GM10266 (cell line): ENCODE data around the gene HS3ST5.

Experiments
- DNase-seq: peaks from one replicate; pipeline ENCODE4 v3.0.0; 2012; ENCODE audit errors: extremely low spot score
- TF ChIP-seq, protein P1 (sequence below): IDR thresholded peaks from 2 replicates; pipeline ENCODE4 v1.5.1; 2012; ENCODE audit warnings: mild to moderate bottlenecking, low read depth; ENCODE audit not compliant: control insufficient read depth, insufficient read depth; ENCODE audit errors: missing control alignments

The HS3ST5 gene

DNA sequence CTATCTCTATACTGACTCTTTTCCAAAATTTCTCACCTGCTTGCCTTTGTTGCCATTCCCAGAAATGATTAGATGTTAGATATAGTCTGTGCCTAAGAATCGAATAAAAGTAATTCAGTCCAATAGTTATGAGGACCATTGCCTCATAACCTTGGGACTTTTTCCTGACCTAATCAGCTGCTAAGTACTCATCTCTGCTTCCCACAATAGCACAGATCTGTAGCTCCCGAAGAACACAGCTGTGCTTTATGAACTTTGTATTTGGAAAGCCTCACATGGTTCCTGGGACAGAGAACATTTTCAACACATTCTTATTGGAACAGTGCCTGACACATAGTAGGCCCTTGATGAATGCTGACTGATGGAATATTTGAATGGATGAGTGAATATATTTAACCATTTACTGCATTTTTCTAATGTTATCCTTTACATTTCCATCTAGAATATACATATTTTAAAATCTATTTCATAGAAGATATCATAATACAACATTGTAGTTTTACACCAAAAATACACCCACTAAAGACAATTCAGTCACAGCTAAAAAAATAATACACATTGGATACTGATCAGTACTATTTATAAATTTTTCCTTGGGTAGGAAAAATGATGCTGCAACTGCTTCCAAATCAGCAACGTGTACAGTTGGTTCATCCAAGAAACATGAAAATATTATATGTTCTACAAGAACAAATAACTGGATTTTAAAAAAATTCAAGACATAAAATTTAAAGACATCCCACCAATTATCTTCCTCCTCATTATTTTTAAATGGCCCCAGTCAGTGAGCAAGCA lies 53.9 kb downstream of the HS3ST5 start:
- DNase-seq, result no peak
- TF ChIP-seq, protein P1, sequence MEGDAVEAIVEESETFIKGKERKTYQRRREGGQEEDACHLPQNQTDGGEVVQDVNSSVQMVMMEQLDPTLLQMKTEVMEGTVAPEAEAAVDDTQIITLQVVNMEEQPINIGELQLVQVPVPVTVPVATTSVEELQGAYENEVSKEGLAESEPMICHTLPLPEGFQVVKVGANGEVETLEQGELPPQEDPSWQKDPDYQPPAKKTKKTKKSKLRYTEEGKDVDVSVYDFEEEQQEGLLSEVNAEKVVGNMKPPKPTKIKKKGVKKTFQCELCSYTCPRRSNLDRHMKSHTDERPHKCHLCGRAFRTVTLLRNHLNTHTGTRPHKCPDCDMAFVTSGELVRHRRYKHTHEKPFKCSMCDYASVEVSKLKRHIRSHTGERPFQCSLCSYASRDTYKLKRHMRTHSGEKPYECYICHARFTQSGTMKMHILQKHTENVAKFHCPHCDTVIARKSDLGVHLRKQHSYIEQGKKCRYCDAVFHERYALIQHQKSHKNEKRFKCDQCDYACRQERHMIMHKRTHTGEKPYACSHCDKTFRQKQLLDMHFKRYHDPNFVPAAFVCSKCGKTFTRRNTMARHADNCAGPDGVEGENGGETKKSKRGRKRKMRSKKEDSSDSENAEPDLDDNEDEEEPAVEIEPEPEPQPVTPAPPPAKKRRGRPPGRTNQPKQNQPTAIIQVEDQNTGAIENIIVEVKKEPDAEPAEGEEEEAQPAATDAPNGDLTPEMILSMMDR, result no peak

DNA sequence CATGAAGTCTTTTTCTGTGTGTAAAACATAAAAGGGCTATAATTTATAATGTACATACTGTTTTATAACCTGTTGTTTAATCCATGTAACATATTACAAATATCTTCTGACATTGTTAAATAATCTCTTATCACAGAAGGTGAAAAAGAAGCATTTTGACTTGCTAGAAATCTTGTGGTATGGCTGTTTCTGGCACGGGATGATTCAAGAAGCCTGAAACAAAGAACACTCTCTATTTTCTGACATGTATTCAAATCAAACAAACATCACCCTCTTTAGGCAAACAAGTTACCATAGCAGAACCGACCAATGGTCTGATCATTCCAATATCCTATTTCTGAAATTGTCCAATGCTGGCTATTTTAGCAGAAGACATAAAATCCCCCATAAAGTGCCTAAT lies 55.4 kb downstream of the HS3ST5 start:
- no peak for DNase-seq
- TF ChIP-seq, protein P1, result no peak

DNA sequence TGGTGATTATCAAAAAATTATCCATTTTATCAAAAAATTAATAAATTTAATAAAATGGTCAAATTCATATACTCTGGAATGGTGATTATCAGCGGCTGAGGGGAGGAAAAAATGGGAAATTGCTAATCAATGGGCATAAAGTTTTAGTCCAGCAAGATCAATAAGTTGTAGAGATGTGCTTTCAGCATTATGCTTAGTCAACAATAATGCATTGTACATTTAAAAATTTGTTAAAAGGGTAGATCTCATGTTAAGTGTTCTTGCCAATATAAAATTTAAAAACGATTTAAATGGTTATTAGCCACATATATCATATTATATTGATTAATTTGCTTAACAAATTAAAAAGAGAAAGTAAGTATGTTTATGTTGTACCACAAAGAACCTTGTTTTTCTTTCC lies 56.6 kb downstream of the HS3ST5 start:
- no peak for DNase-seq

DNA sequence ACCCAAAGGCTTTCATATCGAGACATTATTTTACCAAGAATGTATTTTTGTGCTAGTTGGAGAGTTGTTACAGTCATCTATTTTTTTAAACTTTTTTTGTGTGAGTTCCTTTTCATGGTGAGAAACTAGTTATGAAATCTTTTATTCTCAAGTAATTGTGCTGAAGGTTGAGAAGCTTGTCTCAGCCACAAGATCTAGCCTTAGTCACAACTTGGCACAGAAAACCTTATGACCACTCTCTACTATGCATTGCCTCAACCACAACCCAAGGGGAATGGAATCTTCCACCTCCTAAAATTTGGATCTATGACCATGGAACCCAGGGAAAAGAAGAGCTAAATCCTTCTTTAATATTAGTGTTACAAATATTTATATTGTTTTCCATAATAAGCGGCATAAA lies 58.5 kb downstream of the HS3ST5 start:
- TF ChIP-seq, protein P1, result no peak
- no peak for DNase-seq

More for the DNA sequence above, 56.6 kb downstream of the HS3ST5 start:
- TF ChIP-seq, protein P1, result no peak

DNA sequence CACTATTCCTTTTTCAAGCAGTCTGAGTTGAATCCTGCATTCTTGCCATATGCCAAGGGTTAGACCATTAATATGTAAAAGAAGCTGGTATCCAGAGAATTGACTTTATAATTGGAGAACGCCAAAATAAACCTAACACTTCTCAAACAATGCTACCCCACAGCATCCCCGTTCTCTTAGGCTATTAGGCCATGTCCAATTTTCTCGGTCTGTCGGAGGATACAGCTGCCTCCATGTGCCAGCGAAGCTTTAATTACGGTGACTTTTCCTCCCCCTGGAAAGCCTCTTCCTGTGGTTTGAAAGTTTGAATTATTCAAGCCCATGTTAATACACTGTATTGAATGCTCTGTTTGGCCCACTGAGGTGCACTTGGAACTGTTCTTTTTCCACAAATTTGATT lies 60.5 kb downstream of the HS3ST5 start:
- TF ChIP-seq, protein P1, result no peak
- DNase-seq, result no peak

DNA sequence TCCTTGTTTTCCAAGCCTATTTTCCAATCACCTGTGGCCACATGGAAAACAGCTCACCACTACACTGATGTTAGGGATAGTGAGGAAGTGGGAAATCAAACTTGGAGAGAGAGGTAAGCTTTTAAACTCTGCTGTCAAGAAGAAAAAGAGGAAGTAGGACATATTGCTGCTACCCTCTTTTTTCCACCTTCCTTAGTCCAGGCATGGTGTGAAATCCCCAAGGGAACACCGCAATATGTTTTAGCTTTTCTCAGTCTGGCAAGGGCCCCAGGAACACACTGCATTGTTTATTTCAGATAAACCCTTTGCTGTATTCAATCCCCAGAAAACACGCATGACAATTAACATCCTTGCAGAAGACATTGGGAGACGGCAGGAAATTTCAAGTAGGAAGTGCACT lies 61.3 kb downstream of the HS3ST5 start:
- DNase-seq, result no peak
- TF ChIP-seq, protein P1, result no peak

DNA sequence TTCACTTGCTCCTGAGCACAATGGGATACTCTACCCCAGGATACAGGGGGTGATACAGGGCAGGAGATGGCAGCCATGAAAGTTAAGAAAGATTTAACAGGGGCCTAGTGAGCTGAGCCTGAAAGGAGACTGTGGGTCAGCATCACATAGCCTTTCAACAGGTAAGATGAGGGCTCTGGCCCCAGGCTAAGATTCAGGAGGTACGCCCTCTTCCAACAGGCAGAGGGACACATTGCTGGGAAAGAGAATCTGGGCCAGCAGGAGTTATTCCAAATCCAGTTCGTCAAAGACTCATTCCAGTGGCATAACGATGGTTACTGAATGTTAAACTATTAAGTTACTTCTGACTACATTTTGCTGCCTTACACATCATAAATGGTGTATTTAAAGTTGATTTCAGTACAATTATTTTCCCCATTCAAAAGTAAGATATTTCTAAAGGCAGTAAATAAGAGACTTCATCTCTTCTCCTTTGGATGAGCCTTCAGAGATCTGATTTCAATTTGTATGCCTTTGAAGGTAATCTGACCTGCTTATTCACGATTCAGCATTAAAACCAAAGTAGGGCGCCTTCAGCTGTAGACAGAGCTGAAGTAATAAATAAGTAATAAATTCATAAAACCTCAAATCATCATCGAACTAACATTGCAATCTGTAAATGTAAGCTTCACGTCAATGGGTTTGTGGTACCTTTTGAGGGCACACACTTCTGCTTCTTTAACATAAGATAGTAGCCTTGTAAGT lies 62.4 kb downstream of the HS3ST5 start:
- TF ChIP-seq, protein P1, result no peak
- no peak for DNase-seq
